Retinal pigment epithelial cell (primary cell): Measurements from ENCODE around the gene TNFAIP8L1.

Experiments used
- DNase-seq: peaks from one replicate; pipeline ENCODE4 v3.0.0-alpha.2; 2010; ENCODE audit warnings: low read depth
- H3K4me3 ChIP-seq: 2 replicates; pipeline ENCODE4 v1.5.1; 2011; ENCODE audit warnings: mild to moderate bottlenecking, low read length, control low read depth, moderate library complexity
- CTCF ChIP-seq: conservative IDR thresholded peaks from 2 replicates; pipeline ENCODE4 v1.5.1; 2011; ENCODE audit warnings: low read depth, low read length, control low read depth, inconsistent platforms

TNFAIP8L1 gene

GRCh38 chr19:4649392-4650047 is 10.2 kb downstream of the TNFAIP8L1 start:
- H3K4me3 ChIP-seq: no peak overlapping the region
- DNase-seq: no peak
- no peak for TF ChIP-seq CTCF

GRCh38 chr19:4650159-4650558 is 10.8 kb downstream of the TNFAIP8L1 start:
- DNase-seq: no peak
- no peak for TF ChIP-seq CTCF
- no peak overlapping the region for H3K4me3 ChIP-seq

- TF ChIP-seq CTCF: no peak
- H3K4me3 ChIP-seq: no peak overlapping the region
- no peak for DNase-seq
Measured at GRCh38 chr19:4652075-4652474, 12.8 kb downstream of the TNFAIP8L1 start.

GRCh38 chr19:4653793-4654436 is 14.6 kb downstream of the TNFAIP8L1 start:
- H3K4me3 ChIP-seq: no peak overlapping the region
- TF ChIP-seq CTCF: no peak
- no peak for DNase-seq

- no peak for TF ChIP-seq CTCF
- no peak overlapping the region for H3K4me3 ChIP-seq
- no peak for DNase-seq
Measured at GRCh38 chr19:4654437-4655361, 15.4 kb downstream of the TNFAIP8L1 start.

GRCh38 chr19:4656102-4656501 is 16.8 kb downstream of the TNFAIP8L1 start:
- TF ChIP-seq CTCF: no peak
- no peak for DNase-seq
- no peak overlapping the region for H3K4me3 ChIP-seq
